Activated naive CD4-positive, alpha-beta T cell treated with anti-CD3 and anti-CD28 coated beads for 36 hours (primary cell): ENCODE data around the gene GRM3. TPM values are rescaled to one million over a fixed set of nuclear protein-coding genes. Genes with fewer than 3 reads are reported as not detected.

Experiments
- CTCF ChIA-PET: fragments of 350-600 bp; sonication (Branson Sonifier 250); formaldehyde crosslinking; loops from one replicate; lab custom pipeline; 2021; ENCODE audit warnings: antibody characterized with exemption; lab: Charles Lee
- DNase-seq: peaks from one replicate; pipeline ENCODE4 v3.0.0-alpha.2; 2020
- H3K27ac Mint-ChIP-seq: one replicate; pipeline ENCODE4 v1.8.0; 2021; ENCODE audit warnings: mild to moderate bottlenecking, mixed read lengths
- H3K27me3 Mint-ChIP-seq: one replicate; pipeline ENCODE4 v1.8.0; 2021; ENCODE audit warnings: low read depth, mixed read lengths
- H3K36me3 Mint-ChIP-seq: one replicate; pipeline ENCODE4 v1.8.0; 2021; ENCODE audit warnings: low read depth, mixed read lengths
- H3K4me1 Mint-ChIP-seq: one replicate; pipeline ENCODE4 v1.8.0; 2021; ENCODE audit warnings: low read depth, mixed read lengths
- H3K4me3 Mint-ChIP-seq: one replicate; pipeline ENCODE4 v1.8.0; 2021; ENCODE audit warnings: mild to moderate bottlenecking, moderate library complexity, mixed read lengths
- H3K9me3 Mint-ChIP-seq: one replicate; pipeline ENCODE4 v1.8.0; 2021; ENCODE audit warnings: mixed read lengths
- intact Hi-C: fragments of 100-400 bp; cut with micrococcal nuclease; formaldehyde crosslinking; loops from one replicate; pipeline ENCODE4 v1.15.1; 2023
- total RNA-seq, 2 experiments: library from RNA; stranded (reverse); gene quantifications; one replicate each; pipeline ENCODE4 v1.2.3, GENCODE V29; 2021

The GRM3 gene
- total RNA-seq, 2 experiments from 2014 or later, result not detected

- DNase-seq, result no peak
- H3K4me3 Mint-ChIP-seq, result no peak overlapping the region
- no peak overlapping the region for H3K27ac Mint-ChIP-seq
- no peaks in the 10 kb centered on the region for H3K4me1 Mint-ChIP-seq
- H3K36me3 Mint-ChIP-seq, result no peaks in the 10 kb centered on the region
- H3K27me3 Mint-ChIP-seq, result peaks cover 2% of the 10 kb centered on the region
- H3K9me3 Mint-ChIP-seq, result peaks cover 9% of the 10 kb centered on the region
- CTCF ChIA-PET, result interaction anchor here (0.6 kb wide), 1 partner anchor 106 kb away, joined by 6 read pairs; no protein-coding TSS in a partner anchor
- intact Hi-C loops, result no loop called here
Observed at GRCh38 chr7:86733783-86734182, 90.1 kb downstream of the GRM3 start.

- intact Hi-C loops, result no loop called here
- CTCF ChIA-PET, result no interaction called here
- no peaks in the 10 kb centered on the region for H3K36me3 Mint-ChIP-seq
- peaks cover 6% of the 10 kb centered on the region for H3K27me3 Mint-ChIP-seq
- no peaks in the 10 kb centered on the region for H3K9me3 Mint-ChIP-seq
- no peak overlapping the region for H3K4me3 Mint-ChIP-seq
- no peak for DNase-seq
- no peak overlapping the region for H3K27ac Mint-ChIP-seq
- H3K4me1 Mint-ChIP-seq, result no peaks in the 10 kb centered on the region
Observed at GRCh38 chr7:86745013-86745745, 101.5 kb downstream of the GRM3 start.

DNA sequence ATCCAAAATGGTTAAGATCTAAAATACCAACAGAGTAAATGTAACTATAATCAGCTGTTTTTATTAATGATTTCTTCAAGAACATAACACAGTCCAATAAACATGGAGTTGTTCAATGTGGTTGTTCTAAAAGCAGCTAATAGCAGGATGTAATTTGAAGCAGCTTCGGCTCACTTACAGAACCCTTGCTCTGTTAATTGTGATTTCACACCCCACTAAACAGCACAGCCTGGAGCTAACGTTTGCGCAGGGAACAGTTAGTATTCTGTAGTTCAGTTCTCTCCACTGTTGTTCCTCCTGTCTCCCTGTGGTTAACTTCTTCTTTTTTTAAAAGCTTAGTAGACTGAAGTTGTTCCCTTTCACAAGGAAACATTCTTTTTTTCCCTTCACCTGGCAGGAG is 104.0 kb downstream of the GRM3 start:
- Mint-ChIP-seq H3K27me3 (peaks cover 6% of the 10 kb centered on the region), H3K27ac (no peak overlapping the region), H3K36me3 (no peaks in the 10 kb centered on the region), H3K4me3 (no peak overlapping the region), H3K4me1 (no peaks in the 10 kb centered on the region), H3K9me3 (no peaks in the 10 kb centered on the region)
- intact Hi-C loops, result no loop called here
- no peak for DNase-seq
- CTCF ChIA-PET, result no interaction called here

GRCh38 chr7:86748201-86748600 is 104.5 kb downstream of the GRM3 start:
- H3K4me3 Mint-ChIP-seq, result no peak overlapping the region
- no peak for DNase-seq
- no peaks in the 10 kb centered on the region for H3K9me3 Mint-ChIP-seq
- H3K27me3 Mint-ChIP-seq, result peaks cover 6% of the 10 kb centered on the region
- no peak overlapping the region for H3K27ac Mint-ChIP-seq
- CTCF ChIA-PET, result no interaction called here
- no peaks in the 10 kb centered on the region for H3K4me1 Mint-ChIP-seq
- no peaks in the 10 kb centered on the region for H3K36me3 Mint-ChIP-seq
- intact Hi-C loops, result no loop called here

- Mint-ChIP-seq H3K27ac (no peak overlapping the region), H3K9me3 (no peaks in the 10 kb centered on the region), H3K36me3 (no peaks in the 10 kb centered on the region), H3K4me3 (no peak overlapping the region), H3K27me3 (peaks cover 4% of the 10 kb centered on the region), H3K4me1 (no peaks in the 10 kb centered on the region)
- intact Hi-C loops, result no loop called here
- no peak for DNase-seq
- CTCF ChIA-PET, result no interaction called here
Observed at GRCh38 chr7:86748843-86749719, 105.4 kb downstream of the GRM3 start.

DNA sequence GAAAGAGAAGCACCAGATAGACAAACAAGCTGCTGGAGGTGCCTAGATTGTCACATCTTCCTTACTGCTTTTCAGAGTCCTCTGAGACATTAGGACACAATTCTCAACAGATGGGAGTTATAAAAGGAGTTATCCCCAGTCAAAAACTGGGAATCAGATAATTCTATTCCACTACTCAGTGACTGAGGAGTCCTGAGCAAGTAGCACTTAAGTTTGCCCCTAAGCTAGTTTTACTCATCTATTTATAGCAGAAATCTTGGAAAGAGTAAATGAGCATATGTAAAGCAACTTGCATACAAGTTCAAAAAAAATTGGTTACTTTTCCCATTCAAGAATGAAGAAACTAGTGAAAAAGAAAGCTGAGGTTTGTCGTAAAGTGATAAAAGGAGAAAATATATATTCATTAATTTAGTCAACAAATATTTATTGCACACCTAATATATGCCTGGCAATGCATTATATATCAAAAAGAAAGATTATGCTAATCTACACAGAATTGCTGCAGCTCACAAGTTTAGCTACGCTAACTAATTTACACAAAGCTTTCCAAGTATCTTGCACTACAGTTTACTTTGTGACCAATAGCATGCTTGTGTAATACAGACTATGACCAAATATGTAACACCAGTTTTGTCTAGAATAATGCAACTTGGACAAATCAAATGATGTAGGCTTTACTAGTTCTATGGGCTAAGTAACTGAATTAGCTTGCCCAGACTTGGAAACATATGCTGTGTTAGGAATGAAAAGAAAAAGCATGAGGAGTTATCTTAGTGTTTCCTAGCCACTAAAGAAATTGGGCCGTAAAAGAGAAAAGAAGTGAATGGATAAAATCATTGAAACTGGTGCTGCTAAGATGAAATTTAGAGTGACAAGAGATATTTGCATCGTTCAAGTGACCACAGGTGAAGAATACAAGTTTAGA is 106.3 kb downstream of the GRM3 start:
- intact Hi-C loops, result no loop called here

GRCh38 chr7:86760236-86760635 is 116.5 kb downstream of the GRM3 start:
- no peak for DNase-seq
- Mint-ChIP-seq H3K27ac (no peak overlapping the region), H3K27me3 (no peaks in the 10 kb centered on the region), H3K4me3 (no peak overlapping the region), H3K36me3 (no peaks in the 10 kb centered on the region), H3K4me1 (no peaks in the 10 kb centered on the region), H3K9me3 (no peaks in the 10 kb centered on the region)
- CTCF ChIA-PET, result no interaction called here
- intact Hi-C loops, result no loop called here

More for the DNA sequence above, 106.3 kb downstream of the GRM3 start:
- Mint-ChIP-seq H3K27me3 (peaks cover 4% of the 10 kb centered on the region), H3K36me3 (no peaks in the 10 kb centered on the region), H3K9me3 (no peaks in the 10 kb centered on the region), H3K4me3 (no peak overlapping the region), H3K4me1 (no peaks in the 10 kb centered on the region), H3K27ac (no peak overlapping the region)
- CTCF ChIA-PET, result interaction anchor here (0.8 kb wide), 1 partner anchor 588 kb away, joined by 3 read pairs; no protein-coding TSS in a partner anchor
- no peak for DNase-seq

DNA sequence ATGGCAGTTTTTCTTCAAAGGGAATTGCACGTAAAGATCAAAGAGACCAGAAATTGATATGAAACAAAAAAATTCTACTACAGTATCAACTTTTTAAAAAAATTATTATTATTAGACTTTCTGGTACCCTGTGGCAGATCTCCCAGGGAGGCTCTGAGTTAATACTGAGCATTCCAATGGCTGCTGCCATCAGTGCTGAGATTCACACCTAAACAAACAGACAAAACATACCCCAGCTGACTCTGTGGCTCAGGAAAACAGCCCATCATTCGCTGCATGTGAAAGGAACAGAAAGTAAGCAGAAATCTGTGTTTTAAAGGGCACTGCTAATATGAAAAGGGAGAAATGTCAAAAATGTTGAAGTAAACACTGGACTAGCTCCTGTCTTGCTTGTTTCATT is 118.4 kb downstream of the GRM3 start:
- Mint-ChIP-seq H3K9me3 (no peaks in the 10 kb centered on the region), H3K27ac (no peak overlapping the region), H3K4me1 (no peaks in the 10 kb centered on the region), H3K4me3 (no peak overlapping the region), H3K36me3 (no peaks in the 10 kb centered on the region), H3K27me3 (no peaks in the 10 kb centered on the region)
- CTCF ChIA-PET, result no interaction called here
- intact Hi-C loops, result no loop called here
- DNase-seq, result no peak

DNA sequence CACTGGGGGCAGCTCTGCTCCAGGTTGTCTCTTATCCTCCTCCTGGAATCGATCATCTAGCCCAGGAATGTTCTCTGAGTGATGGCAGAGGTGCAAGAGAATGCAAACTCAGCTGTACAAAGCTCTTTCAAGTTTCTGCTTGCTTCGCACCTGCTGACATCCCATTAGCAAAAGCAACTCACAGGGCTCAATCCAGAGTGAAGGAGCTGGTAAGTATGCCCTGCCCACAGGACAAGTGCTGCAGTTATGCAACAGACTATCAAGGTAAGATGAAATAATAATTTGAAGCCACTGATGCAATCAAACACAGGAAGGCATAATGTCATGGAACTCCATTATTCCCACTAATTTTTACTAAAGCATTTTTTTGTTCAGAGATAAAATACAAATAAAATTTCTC is 122.2 kb downstream of the GRM3 start:
- H3K4me1 Mint-ChIP-seq, result no peaks in the 10 kb centered on the region
- H3K27ac Mint-ChIP-seq, result no peak overlapping the region
- CTCF ChIA-PET, result no interaction called here
- H3K9me3 Mint-ChIP-seq, result no peaks in the 10 kb centered on the region
- no peaks in the 10 kb centered on the region for H3K36me3 Mint-ChIP-seq
- DNase-seq, result no peak
- H3K4me3 Mint-ChIP-seq, result no peak overlapping the region
- H3K27me3 Mint-ChIP-seq, result no peaks in the 10 kb centered on the region
- intact Hi-C loops, result no loop called here

DNA sequence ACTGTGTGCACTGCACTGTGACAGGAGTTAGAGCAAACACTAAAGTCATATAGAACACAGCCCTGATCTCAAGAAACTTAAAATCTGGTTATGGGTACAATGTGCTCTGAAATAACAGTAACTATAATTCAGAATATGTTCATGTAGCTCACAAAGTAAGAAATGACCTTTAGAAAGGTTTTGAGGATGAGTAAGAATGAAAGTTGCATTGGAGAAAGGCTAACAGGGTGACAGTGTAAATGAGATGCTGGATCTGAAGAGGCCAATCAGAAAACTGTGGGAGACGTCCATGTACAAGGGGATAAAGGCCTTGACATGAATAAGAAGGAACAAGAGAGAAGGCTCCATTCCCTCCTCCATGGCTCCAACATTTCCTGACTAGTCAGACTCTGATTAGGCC is 124.7 kb downstream of the GRM3 start:
- no peak for DNase-seq
- no peaks in the 10 kb centered on the region for H3K9me3 Mint-ChIP-seq
- H3K4me1 Mint-ChIP-seq, result no peaks in the 10 kb centered on the region
- no peak overlapping the region for H3K4me3 Mint-ChIP-seq
- CTCF ChIA-PET, result no interaction called here
- no peaks in the 10 kb centered on the region for H3K36me3 Mint-ChIP-seq
- H3K27me3 Mint-ChIP-seq, result no peaks in the 10 kb centered on the region
- intact Hi-C loops, result no loop called here
- no peak overlapping the region for H3K27ac Mint-ChIP-seq

DNA sequence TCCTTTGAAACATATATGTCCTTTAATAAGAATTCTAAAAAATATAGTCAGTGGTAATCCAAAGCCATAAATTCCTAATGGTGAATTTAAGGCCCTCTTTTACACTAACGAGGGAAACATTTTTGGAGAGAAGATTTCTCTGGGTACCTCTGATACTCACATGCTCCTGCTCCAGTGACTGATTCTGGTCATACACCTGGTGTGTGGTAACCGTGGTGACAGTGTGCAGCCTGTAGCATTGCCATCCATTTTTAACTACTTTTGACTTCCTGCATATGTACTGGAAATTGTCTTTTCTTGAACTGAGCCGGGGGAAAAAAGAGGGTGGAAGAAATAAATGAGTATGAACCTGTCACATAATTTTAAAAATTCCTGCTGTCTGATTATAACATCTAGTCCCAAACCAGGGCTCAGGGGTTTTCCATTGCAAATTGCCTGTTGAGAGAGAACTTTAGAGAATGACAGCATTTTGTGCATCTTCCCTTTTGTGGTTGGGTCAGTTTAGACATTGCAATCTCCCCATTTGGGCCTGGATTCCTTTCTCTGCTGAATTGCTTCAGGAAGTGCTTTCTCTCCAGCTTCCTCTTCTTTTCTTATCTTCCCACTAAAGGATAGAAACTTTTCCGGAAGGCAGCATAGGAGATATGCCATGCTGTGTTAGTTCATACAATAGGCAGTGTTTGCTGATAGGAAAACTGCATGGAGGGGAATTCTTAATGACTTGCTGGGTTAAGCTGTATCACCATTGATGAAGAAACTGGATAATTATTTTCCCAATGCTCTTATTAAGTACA is 125.5 kb downstream of the GRM3 start:
- intact Hi-C loops, result no loop called here
- Mint-ChIP-seq H3K9me3 (no peaks in the 10 kb centered on the region), H3K27ac (no peak overlapping the region), H3K4me3 (no peak overlapping the region), H3K4me1 (no peaks in the 10 kb centered on the region), H3K36me3 (no peaks in the 10 kb centered on the region), H3K27me3 (no peaks in the 10 kb centered on the region)
- CTCF ChIA-PET, result no interaction called here
- no peak for DNase-seq
